Kidney capillary endothelial cell (primary cell): ENCODE results near the gene CYP46A1.

Experiments
- DNase-seq: peaks from one replicate; pipeline ENCODE4 v3.0.0-alpha.2; 2018; ENCODE audit warnings: low spot score

Gene CYP46A1

DNA sequence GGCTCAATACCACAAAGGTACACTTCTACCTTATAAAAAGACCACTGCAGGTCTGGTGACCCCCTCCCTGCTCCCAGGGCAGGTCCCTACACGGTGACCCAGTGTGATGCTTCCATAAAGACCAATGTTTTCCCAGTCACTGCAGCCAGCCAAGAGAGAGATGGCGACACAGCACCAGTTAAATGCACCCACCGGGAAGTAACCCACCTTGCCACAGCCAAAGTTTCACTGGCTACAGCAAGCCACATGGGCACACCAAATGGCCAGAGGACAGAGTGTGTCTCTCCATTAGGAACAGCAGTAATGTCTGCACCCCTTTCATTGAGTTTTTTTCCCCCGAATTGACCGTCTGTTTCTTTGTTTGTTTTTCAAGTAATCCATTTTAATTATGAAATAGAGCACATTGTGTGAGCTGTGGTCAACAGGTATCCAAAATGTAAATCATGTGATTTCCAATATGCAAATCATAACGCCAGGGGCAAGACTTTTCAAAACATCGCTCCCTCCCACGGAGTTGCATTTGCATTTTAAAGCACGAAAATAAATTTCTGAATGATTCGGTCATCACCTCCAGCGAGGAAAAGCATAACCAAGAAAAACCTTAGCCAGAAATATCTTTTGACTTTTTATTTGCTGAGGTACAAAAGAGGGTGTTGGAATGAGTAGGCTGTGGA, 60.2 kb downstream of the CYP46A1 start:
- DNase-seq = no peak

DNA sequence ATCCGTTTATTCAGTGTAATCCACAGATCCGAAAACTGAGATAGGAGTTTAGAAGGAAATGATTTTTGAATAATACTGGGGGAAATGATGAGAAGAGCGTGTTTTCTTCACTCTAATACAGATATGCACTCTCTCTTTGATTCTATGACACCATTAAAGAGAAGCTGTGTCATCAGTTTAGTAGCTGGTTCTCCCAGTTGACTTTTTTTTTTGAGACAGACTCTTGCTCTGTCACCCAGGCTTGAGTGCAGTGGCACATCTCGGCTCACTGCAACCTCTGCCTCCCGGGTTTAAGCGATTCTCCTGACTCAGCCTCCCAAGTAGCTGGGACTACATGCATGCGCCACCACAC, 60.8 kb downstream of the CYP46A1 start:
- DNase-seq = no peak

DNA sequence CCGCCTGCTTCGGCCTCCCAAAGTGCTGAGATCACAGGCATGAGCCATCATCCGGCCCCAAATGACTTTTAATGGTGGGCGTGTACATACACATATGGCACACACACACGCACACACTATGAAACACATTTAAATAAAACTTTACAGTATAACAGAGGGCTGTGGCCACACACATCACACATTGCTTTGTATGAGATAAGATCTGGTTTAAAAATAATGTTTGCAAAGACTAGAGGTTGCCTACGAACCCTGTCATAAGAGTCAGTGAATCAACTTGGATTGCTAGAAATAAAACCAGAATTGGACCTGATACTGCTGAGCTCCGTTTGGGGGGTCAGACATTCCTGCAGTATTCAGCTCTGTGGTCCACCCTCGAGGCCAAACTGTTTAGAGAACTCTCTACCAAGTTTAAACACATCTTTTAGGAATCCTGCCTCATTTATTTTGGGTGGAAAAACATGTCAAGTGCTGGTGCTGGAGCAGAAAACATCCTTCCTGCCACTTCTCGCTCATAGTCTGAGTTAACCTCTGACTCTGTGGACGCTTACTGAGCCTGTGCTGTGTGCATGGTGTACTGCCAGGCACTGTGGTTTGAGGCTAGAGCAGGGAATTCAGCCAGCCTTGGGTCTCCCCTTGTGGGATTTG, 61.3 kb downstream of the CYP46A1 start:
- DNase-seq = peak; percentile 74

DNA sequence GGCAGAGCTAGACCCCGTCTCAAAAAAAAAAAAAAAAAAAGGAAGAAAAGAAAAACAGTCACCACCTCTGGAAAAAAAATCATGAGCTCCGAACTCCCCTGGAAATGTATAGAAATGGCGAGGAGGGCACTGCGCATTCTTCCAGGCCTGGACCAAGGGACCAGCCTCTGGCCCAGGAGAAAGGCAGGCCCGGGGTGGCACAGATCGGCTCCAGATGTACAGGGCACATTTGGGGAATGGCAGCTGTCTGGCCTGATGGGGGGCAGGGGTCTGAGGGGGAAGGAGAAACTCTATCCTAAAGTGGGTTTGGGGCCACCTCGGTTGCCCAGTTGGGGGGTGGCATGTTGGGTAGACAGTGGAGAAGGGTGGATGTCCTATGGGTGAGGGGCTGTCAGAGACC, 63.1 kb downstream of the CYP46A1 start:
- no peak for DNase-seq

DNA sequence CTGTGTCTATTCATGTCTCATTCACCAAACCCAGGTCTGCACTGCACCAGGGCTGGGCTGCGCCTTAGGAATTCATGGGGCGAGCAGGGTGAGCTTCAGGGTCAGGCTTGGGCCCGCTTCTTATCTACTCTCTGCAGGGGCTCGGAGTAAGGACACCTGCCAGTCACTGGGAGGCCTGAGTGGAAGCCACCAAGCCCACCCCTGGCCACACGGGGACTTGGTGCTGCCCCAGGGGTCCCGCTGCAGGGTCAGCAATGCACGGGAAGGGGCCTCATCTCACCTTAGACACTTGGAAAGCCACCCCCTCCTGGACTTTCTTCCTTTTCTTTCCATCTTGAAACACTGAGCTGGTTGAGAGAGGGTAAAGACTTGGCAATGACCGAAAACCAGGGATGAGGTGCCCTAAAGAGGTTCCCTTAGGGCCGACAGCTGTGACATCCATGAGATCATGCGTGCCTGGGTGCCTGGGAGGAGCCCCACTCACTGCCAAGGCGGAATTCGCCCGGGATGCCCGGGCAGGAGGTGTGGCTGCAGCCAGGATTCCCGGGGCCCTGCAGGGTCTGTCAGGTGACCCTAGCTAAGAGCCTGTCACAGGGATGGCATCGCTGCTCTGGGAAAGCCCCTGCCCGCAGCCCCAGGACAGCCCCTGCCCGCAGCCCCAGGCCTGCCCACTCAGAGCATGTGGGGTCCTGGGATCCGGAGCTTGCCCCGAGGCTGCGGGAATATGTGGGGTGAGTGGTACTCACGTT, 63.7 kb downstream of the CYP46A1 start:
- no peak for DNase-seq

DNA sequence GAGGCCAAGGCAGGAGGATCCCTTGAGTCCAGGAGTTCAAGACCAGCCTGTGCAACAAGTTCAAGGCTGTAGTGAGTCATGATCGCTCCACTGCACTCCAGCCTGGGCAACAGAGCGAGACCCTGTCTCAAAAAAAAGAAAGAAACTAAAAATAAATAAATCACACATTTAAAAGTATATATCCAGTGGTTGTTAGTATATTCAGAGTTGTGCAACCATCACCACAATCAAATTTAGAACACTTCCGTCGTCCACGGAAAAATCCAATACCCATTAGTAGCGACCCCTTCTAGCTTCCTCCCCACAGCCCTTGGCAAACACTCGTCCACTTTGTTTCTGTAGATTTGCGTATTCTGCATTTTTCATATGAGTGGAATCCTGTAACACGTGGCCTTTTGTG, 64.4 kb downstream of the CYP46A1 start:
- DNase-seq = no peak

DNA sequence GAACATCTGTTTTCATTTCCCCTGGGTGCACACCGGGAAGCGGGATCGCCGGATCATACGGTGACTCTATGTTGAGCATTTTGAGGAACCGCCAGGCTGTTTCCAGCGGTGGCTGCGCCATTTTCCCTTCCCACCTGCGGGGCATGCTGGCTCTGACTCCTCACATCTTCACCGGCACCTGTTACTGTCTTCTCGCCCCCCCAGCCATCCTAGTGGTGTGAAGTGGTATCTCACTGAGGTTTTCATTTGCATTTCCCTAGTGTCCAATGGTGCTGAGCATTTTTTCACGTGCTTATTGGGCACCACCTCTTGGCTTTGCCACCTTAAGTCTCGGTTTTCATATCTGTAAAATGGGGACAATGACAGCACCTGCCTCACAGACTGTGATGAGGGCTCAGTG, 65.0 kb downstream of the CYP46A1 start:
- DNase-seq = no peak

DNA sequence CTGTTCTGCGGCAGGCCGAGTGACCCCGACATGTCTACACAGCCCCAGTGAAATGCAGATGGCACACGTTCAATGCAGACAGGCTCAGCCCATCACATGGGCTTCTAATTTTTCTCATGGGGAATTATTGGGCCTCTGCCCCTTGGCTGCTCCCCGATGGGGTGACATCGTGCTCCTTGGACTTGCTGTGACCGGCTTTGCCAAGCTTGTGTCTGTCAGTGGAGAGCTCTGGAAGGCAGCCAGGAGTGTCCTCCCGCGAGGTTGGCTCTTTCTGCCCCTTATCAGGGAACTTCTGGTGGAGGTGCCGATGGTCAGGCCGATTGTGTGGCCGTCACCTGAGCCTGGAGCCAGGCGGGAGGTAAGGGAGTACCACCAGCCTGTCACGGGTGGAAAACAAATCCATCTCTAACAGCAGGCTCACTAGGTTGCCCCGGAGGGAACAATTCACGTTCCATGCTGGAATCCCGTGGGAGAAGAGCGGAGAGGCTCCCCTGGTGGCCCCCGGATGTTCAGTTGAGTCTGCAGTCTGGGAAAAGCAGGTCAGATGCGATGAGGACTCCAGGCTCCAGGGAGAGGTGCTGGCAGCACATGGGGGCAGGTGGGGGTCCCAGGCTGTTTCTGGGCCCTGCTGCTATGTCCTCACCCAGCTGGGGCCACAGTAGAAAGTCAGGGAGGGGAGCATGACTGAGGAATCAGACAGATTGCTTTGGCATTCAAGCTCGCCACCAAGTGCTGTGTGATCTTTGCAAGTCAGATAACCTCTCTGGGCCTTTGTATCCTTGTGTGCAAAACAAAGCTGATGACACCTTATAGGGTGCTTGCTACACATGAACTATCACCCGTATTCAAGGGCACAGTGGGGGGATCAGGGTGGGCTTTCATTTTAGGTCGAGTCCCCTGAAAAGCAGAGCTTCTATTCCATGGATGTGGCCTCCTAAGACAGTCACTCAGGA, 65.9 kb downstream of the CYP46A1 start:
- no peak for DNase-seq

DNA sequence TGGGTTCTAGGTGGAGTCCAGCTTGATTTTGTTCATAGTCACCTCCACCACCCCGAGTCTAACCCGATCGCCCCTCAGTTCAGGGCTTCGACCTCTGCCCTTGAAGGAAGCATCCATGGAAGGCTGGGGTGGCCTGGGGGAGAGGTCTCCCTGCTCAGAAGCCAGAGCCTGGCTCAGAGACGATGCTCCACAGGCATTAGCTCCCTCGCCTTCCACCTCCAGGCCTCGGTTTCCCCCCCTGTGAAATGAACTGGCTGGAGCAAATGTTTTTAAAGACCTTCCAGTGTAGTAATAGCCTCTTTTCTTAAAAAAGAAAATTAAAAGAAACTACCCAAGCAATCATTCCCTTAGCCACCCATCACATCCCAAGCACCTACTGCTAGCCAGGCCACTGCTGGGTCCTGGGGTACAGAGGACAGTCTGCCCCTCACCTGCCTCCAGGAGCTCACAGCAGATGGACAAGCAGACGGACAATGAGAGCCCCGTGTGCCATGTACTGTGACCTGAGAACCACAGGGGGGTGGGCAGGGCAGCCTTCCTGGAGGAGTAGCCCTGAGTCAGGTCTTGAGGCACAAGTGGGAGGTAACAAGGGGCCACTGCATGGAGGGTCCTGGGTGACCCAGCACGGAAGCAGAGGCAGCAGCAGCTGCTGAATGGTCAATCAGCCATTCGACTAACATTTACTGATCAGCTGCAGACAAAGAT, 66.8 kb downstream of the CYP46A1 start:
- DNase-seq = no peak

DNA sequence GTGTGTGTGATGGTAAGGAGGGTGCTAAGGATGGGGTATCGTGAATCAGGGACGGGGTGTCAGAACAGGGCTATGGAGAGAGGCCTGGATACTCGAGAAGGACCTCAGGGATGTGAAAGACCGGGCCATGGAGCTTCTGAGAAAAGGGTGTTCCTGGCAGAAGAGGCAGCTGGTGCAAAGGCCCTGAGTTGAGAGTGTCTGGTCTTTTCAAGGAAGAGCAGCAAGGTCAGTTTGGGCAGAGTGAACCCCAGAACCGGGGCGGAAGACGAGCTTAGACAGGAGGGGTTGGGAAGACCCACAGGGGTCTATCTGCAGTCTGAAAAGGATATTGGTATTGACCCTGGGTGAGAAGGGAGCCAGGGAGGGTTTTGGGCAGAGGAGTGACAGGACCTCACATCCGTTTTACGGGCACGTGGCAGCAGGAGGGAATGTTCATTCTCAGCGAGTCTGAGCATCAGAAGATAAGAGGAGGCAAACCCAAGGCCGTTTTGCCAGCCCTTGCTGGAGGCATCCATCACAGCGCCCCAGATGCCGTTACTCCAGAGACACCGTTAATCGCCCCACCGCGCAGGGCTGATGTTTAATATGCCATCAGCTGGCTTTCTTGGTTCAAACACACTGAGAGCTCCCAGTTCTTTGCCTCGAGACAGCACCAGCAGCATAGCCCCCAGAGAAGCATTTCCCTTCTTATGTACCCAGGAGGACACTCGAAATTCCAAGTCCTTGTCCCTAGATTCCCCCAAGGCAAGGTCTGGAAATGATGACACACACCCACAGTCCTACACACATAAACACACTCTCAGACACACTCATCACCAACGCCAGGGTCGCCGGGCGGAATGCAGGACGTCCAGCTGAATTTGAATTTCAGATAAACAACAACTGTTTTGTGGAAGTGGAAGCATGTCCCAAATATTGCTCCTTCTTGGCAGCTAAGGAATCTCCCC, 67.7 kb downstream of the CYP46A1 start:
- DNase-seq = peak; percentile 75

DNA sequence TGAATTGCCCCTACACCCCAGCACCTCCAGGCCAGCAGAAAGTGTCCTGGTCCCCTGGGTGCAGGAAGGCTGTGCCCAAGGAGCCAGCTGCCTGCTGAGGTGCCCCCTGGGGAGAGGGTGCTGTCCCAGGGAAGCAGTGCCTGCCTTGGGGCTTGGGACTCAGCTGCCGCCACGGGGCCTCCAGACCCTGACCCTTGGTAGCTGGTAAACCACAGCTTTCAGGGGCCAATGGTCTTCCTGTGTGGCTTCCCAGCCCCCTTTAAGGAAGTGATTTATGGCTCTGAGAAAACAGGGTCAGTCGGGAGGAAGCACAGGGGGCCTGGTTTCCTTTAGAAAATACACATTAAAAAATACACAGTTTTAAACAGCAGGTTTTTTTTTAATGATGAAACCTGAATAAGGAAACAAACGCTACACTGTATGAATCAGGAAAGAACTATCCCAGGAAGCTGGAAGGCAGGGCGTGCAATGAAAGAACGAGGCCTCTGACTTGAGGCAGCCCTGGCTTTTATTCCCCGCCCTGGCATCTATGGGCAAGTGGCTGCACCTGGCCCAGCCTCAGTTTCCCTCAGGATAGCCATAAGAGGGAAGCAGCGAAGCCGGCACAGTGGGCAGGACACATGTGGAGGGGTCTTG, 68.5 kb downstream of the CYP46A1 start:
- peak; percentile 88 for DNase-seq

DNA sequence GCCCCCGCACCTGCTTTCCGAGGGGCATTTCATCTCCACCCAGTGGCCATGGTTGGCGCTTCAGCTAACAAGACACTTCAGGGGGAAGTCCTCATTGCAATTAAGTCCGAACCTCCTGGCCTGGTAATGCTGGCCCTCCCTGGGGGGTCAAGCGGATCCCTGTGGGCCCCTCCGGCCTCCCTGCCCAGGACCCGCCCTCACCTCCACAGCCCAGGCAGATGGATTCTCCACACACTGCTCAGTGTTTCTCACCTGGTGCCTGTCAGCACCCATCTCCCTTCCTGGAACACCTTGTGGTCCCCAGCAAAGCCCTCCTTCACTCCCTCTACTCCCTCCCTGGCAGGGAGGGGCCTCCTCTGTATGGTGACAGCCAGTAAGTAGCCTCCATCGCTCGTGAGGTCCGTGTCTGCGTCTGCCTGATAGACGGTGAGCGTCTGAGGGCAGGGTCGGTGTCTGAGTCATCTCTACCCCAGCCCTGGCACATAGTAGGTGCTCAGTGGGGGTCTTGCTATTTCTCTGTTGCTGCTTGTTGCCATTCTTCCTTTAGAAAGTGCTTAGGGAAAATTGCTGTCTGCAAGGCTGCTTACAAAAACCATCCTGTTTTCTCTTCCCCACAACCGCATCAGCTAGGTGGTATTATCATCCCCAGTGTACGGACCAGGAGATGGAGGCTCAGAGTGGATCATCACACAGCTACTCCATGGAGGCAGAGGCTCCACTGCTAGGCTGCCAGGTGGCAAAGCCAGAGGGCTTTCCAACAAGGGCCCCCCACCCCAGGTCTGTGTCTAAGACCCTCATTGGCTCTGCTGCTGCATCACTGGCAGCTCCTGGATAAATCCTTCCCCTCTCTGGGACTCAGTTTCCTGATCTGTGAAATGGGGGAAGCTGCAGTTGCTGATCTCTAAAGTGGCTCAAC, 69.4 kb downstream of the CYP46A1 start:
- no peak for DNase-seq

DNA sequence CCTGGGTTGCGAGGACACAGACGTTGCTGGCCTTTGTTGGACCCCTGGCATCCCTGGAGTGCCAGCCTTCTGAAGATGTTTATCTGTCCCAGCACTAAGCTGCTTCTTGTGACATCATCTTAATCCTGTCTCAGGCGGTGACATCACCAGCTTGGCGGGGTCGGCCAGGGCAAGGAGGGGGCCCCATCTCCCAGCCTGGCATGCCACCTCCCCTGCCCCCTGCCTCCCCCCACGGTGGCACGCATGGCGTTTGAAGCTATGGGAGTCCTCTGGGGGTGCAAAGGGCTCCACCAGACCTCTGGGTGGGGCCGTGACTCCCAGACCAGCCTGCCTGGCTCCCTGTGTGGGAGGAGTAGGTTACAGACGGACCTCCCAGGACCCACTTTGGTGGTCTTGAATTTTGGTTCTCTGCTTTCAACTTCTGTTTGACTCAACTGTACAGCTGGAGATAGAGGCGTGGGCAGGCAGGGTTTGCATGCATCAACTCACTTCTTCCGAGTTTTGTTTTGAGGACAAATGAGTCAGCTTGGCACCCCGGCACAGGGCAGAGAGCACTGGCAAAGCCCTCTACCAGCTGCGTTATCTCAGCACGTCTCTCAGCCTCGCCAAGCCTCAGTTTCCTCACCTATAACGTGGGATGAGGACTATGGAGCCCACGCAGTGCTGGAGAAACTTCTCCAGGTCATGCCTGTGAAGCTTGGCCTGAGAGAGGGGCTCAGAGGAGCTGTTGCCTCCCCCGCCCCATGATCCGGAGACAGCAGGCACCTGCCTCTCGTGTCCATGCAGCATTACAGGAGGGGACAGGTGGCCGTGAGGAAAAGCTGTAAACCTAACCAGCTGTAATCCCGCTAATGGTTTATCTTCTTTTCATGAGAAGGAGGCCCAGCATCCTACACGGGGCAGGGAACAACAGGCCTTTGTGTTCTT, 70.3 kb downstream of the CYP46A1 start:
- DNase-seq = no peak

DNA sequence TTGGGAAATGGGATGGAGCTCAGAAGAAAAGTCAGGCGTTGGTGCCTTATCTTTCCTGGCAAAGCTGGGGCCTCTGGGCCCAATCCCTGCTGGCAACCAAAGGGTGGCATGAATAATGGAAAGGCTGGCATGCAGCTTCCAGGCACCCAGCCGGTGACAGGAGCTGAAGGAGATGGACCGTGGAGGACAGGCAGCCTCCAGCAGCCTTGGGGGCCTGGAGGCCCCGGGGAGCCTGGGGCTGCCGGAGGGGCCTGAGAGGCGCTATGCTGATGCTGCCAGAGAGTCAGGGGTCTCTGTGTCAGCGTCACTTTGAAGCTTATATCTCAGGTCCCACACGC, 70.9 kb downstream of the CYP46A1 start:
- no peak for DNase-seq

DNA sequence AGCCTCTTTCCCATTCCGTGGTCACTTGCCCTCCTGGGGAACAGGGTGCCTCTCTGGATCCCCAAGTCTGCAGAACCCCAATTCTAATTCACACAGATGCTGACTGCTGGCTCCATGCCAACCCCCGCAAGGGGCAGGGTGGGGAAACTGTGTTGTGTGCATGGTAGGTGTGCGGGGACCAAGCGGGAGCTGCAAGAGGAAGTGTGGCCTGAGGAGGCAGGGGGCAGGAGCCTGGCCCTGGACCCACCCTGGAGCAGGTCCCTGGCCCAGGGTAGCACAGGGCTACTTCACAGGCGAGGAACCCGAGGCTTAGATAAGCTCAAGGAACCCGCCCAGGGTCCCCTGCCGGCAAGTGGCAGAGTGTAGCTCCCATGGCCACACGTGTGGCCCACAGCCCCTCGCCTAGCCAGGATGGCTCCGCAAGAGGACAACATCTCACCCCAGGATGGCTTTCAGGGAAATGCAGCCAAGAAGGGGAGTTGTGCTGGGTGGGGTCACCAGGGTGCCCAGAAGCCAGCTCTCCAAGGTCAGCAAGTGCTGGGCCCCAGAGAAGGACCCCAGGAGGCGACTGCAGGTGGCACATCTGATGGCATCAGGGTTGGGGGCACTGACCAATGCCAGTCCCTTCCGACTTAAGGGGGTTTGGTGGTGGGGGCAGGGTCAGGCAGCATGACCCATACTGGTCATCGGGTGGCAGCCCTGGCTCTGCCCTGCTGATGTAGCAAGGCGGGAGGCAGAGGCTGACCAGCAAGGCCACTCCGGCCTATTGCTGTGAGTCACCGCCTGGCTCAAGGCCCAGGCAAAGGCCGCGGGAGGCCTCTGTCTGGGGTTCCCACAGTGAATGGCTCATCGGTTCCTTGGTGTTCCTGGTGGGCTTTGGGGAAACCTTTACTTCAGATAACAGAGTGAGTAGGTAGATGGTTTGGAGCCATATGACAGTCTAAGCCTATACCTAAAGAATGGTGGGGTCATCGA, 71.8 kb downstream of the CYP46A1 start:
- DNase-seq = peak; percentile 83

DNA sequence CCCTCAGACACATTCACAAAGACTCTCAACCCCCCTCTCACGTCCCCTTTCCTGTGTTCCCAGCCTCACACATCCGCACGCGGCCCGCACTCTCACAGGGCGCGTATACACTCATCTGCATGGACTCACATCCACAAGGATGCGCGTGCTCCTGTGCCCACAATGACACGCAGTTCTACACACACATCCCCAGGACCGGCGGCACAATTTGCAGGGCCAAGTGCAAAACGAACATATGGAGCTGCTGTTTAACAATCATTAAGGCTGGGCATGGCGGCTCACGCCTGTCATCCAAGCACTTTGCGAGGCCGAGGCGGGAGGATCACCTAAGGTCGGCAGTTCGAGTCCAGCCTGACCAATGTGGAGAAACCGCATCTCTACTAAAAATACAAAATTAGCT, 72.7 kb downstream of the CYP46A1 start:
- no peak for DNase-seq
